T-helper 2 cell treated with Interferon-gamma antibody and Interleukin-4, amounts not matched to agents 5 μg/mL and 100 μg/mL, for 36 hours (primary cell): ENCODE data around the gene CD3G.
"Not testable (repeated sequence)": the region's sequence is repeated elsewhere in the genome, so short reads cannot be mapped to it uniquely, and the experiment has no call there.

Experiments used
- DNase-seq: peaks from one replicate; pipeline ENCODE4 v3.0.0; 2021; ENCODE audit warnings: low spot score
- H3K27ac Mint-ChIP-seq: one replicate; pipeline ENCODE4 v1.8.0; 2021; ENCODE audit warnings: mild to moderate bottlenecking, mixed read lengths
- H3K27me3 Mint-ChIP-seq: one replicate; pipeline ENCODE4 v1.8.0; 2021; ENCODE audit warnings: low read depth, mixed read lengths
- H3K36me3 Mint-ChIP-seq: one replicate; pipeline ENCODE4 v1.8.0; 2021; ENCODE audit warnings: low read depth, mixed read lengths
- H3K4me1 Mint-ChIP-seq: one replicate; pipeline ENCODE4 v1.8.0; 2021; ENCODE audit warnings: low read depth, mixed read lengths
- H3K4me3 Mint-ChIP-seq: one replicate; pipeline ENCODE4 v1.8.0; 2022; ENCODE audit warnings: mild to moderate bottlenecking, moderate library complexity, mixed read lengths
- H3K9me3 Mint-ChIP-seq: one replicate; pipeline ENCODE4 v1.8.0; 2021; ENCODE audit warnings: mixed read lengths

Gene CD3G

DNA sequence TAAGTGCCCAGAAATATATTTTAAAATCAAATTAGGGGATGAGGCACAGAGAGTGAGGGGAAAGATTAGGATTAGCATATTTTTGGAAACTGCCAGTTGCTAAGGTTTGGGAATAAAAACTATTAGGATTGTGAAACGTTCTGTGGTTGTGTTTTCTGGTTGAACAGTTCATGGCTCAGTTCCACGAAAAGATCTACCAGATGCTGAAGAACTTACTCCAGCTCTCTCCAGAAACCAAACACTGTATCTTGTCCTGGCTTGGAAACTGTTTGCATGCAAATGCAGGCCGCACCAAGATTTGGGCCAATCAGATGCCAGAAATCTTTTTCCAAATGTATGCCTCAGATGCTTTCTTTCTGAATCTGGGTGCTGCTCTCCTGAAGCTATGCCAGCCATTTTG is 30.6 kb downstream of the CD3G start:
- no peak for DNase-seq
- Mint-ChIP-seq H3K27me3 (no peaks in the 10 kb centered on the region), H3K4me3 (no peak overlapping the region), H3K9me3 (no peaks in the 10 kb centered on the region), H3K36me3 (peaks cover 72% of the 10 kb centered on the region), H3K27ac (no peak overlapping the region), H3K4me1 (peaks cover 3% of the 10 kb centered on the region)

GRCh38 chr11:118375978-118376377 is 31.8 kb downstream of the CD3G start:
- Mint-ChIP-seq H3K27ac (peak overlapping the region; percentile 47), H3K4me3 (no peak overlapping the region), H3K9me3 (no peaks in the 10 kb centered on the region), H3K27me3 (no peaks in the 10 kb centered on the region), H3K4me1 (peaks cover 3% of the 10 kb centered on the region), H3K36me3 (peaks cover 69% of the 10 kb centered on the region)
- no peak for DNase-seq

GRCh38 chr11:118379497-118379896 is 35.4 kb downstream of the CD3G start:
- no peaks in the 10 kb centered on the region for H3K9me3 Mint-ChIP-seq
- H3K27ac Mint-ChIP-seq = no peak overlapping the region
- DNase-seq = no peak
- no peak overlapping the region for H3K4me3 Mint-ChIP-seq
- H3K36me3 Mint-ChIP-seq = peaks cover 65% of the 10 kb centered on the region
- H3K4me1 Mint-ChIP-seq = peaks cover 3% of the 10 kb centered on the region
- no peaks in the 10 kb centered on the region for H3K27me3 Mint-ChIP-seq

GRCh38 chr11:118380571-118380970 is 36.4 kb downstream of the CD3G start:
- peaks cover 3% of the 10 kb centered on the region for H3K4me1 Mint-ChIP-seq
- H3K27me3 Mint-ChIP-seq = no peaks in the 10 kb centered on the region
- H3K9me3 Mint-ChIP-seq = no peaks in the 10 kb centered on the region
- peaks cover 68% of the 10 kb centered on the region for H3K36me3 Mint-ChIP-seq
- DNase-seq = no peak
- H3K27ac Mint-ChIP-seq = no peak overlapping the region
- H3K4me3 Mint-ChIP-seq = no peak overlapping the region

- peaks cover 73% of the 10 kb centered on the region for H3K36me3 Mint-ChIP-seq
These were observed 38.8 kb downstream of the CD3G start for GRCh38 chr11:118382954-118383353.

DNA sequence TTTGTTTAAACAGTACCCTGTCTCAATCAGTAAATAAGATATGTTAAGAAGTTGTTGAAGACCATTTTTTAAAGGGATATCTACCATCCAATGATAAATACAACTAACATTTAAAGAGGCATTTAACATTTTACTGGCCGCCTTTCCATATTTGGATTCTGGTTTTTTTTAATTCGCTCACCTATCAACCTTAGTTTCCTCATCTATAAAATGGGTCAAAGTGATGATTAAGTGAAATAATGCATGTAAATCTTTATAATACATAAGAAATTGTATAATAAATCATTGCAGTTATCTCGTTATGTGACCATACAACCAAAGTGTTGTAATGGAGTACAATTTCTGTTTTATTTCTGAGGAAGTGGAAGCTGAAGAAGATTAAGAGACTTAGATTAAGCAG is 39.5 kb downstream of the CD3G start:
- no peak overlapping the region for H3K4me3 Mint-ChIP-seq
- peaks cover 71% of the 10 kb centered on the region for H3K36me3 Mint-ChIP-seq

More at GRCh38 chr11:118382954-118383353, 38.8 kb downstream of the CD3G start:
- no peak for DNase-seq
- no peak overlapping the region for H3K27ac Mint-ChIP-seq
- no peaks in the 10 kb centered on the region for H3K27me3 Mint-ChIP-seq
- no peak overlapping the region for H3K4me3 Mint-ChIP-seq
- H3K4me1 Mint-ChIP-seq = no peaks in the 10 kb centered on the region
- no peaks in the 10 kb centered on the region for H3K9me3 Mint-ChIP-seq

DNA sequence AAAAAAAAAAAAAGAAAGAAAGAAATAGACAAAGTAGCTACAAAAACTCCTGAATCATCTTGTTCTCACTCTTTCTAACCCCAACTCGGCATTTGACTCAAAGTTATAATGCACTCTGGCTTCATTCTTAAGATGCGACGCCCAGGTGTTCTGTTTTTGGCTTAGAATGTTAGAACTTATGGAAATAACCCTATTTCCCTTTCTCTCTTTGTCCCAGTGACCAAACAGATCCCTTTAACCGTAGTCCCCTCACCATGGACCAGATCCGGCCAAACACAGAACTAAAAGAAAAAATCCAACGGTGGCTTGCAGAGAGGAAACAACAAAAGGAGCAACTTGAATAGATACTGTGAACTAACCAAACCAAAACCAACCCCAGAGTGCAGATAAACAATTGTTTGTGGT is 52.0 kb downstream of the CD3G start:
- H3K36me3 Mint-ChIP-seq = peaks cover 48% of the 10 kb centered on the region
- DNase-seq = no peak
- H3K4me1 Mint-ChIP-seq = peaks cover 55% of the 10 kb centered on the region
- H3K27me3 Mint-ChIP-seq = no peaks in the 10 kb centered on the region
- H3K9me3 Mint-ChIP-seq = no peaks in the 10 kb centered on the region
- H3K27ac Mint-ChIP-seq = peak overlapping the region; percentile 94
- peak overlapping the region; percentile 64 for H3K4me3 Mint-ChIP-seq

More for the DNA sequence above, 39.5 kb downstream of the CD3G start:
- no peaks in the 10 kb centered on the region for H3K9me3 Mint-ChIP-seq
- no peaks in the 10 kb centered on the region for H3K27me3 Mint-ChIP-seq
- H3K27ac Mint-ChIP-seq = no peak overlapping the region
- no peak for DNase-seq
- H3K4me1 Mint-ChIP-seq = no peaks in the 10 kb centered on the region

GRCh38 chr11:118397448-118397847 is 53.3 kb downstream of the CD3G start:
- peaks cover 54% of the 10 kb centered on the region for H3K4me1 Mint-ChIP-seq
- H3K9me3 Mint-ChIP-seq = no peaks in the 10 kb centered on the region
- no peak for DNase-seq
- H3K27me3 Mint-ChIP-seq = no peaks in the 10 kb centered on the region
- H3K4me3 Mint-ChIP-seq = no peak overlapping the region
- peaks cover 53% of the 10 kb centered on the region for H3K36me3 Mint-ChIP-seq
- peak overlapping the region; percentile 58 for H3K27ac Mint-ChIP-seq

DNA sequence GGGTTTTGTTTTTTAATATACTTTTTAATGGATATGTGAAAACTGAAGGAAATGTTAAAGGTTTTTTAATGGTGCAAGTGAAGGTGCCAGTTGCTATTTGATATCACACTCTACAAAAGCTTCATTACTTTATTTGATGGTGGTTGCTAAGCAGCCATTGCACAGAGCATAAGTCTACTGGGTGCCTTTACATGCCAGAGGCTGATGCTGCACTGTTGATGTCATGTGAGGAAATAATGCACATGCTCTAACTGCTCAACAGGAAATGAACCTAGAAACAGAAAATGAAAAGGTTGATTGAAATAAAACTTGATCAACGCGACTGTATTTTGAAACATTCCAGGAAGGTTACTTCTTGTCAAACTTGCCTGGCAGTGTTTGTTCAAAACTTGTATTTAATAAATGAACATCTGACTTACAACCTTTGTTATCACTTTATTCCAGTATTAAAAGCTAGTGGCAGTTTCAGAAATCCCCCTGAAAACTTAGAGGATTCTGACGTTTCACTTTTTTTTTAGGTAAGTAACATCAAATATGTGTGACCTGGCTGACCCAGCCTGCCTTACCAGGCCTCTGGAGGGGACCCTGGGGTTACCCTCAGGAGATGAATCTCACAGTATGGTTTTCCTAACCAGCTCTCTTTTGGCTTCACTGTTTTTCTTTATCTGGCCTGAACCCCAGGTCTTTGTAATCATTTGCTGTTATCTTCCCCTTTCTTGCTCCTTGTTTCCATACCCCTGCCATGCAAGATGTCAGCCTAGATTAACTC is 54.8 kb downstream of the CD3G start:
- peak; percentile 45 for DNase-seq
- Mint-ChIP-seq H3K4me1 (peaks cover 53% of the 10 kb centered on the region), H3K9me3 (no peaks in the 10 kb centered on the region), H3K36me3 (peaks cover 45% of the 10 kb centered on the region), H3K27ac (peak overlapping the region; percentile 100), H3K27me3 (no peaks in the 10 kb centered on the region), H3K4me3 (peak overlapping the region; percentile 98)

- Mint-ChIP-seq H3K4me1 (peaks cover 59% of the 10 kb centered on the region), H3K9me3 (no peaks in the 10 kb centered on the region), H3K27ac (peak within 1 kb of the TSS; percentile 100), H3K27me3 (no peaks in the 10 kb centered on the region), H3K4me3 (peak within 1 kb of the TSS; percentile 98), H3K36me3 (peaks cover 44% of the 10 kb centered on the region)
- peak; percentile 91 for DNase-seq
These were observed 57.2 kb downstream of the CD3G start, which contains the start of gene ATP5MG for GRCh38 chr11:118401151-118401879. ATP5MG (plus strand) TSS chr11:118401606; CDS start chr11:118401666, 60 bp downstream.

GRCh38 chr11:118401880-118402590 is 57.9 kb downstream of the CD3G start:
- Mint-ChIP-seq H3K4me3 (peak overlapping the region; percentile 98), H3K27me3 (no peaks in the 10 kb centered on the region), H3K27ac (peak overlapping the region; percentile 100), H3K4me1 (peaks cover 57% of the 10 kb centered on the region), H3K9me3 (no peaks in the 10 kb centered on the region), H3K36me3 (peaks cover 46% of the 10 kb centered on the region)
- DNase-seq = no peak

- H3K9me3 Mint-ChIP-seq, H3K27me3 Mint-ChIP-seq, DNase-seq: not testable (repeated sequence)
- Mint-ChIP-seq H3K36me3 (peaks cover 45% of the 10 kb centered on the region), H3K27ac (peak overlapping the region; percentile 53), H3K4me1 (peaks cover 54% of the 10 kb centered on the region), H3K4me3 (peak overlapping the region; percentile 98)
These were observed 58.5 kb downstream of the CD3G start for GRCh38 chr11:118402594-118402993.
